NCI-H69 (cell line): Measurements from ENCODE around the gene PLXNB2.
A peak's percentile ranks its signal among the peaks of the same experiment; 100 is the strongest.

Experiments
- DNase-seq: peaks from one replicate; lab custom pipeline; 2025; lab: John Stamatoyannopoulos, UW

PLXNB2 gene

GRCh38 chr22:50264104-50264745, 43.2 kb downstream of the PLXNB2 start:
- DNase-seq: no peak

- DNase-seq: no peak
Measured at GRCh38 chr22:50262973-50263617, 44.4 kb downstream of the PLXNB2 start.

- peak; percentile 41 for DNase-seq
Measured at GRCh38 chr22:50262460-50262911, 45.0 kb downstream of the PLXNB2 start.

- DNase-seq: peak; percentile 90
Measured at GRCh38 chr22:50261615-50262459, 45.6 kb downstream of the PLXNB2 start, which contains the start of gene MAPK12. Gene MAPK12, minus strand, starts transcription at chr22:50261683. Its CDS starts 174 bp downstream, at chr22:50261509.

GRCh38 chr22:50260801-50261614, 46.4 kb downstream of the PLXNB2 start:
- peak; percentile 83 for DNase-seq

- peak; percentile 55 for DNase-seq
Measured at GRCh38 chr22:50260434-50260800, 47.0 kb downstream of the PLXNB2 start.

- no peak for DNase-seq
Measured at GRCh38 chr22:50259302-50259701, 48.1 kb downstream of the PLXNB2 start.

- DNase-seq: no peak
Measured at GRCh38 chr22:50258361-50259292, 48.8 kb downstream of the PLXNB2 start.

- no peak for DNase-seq
Measured at GRCh38 chr22:50257451-50258360, 49.7 kb downstream of the PLXNB2 start.

- DNase-seq: peak; percentile 35
Measured at GRCh38 chr22:50257041-50257440, 50.4 kb downstream of the PLXNB2 start.

GRCh38 chr22:50256258-50256862, 51.1 kb downstream of the PLXNB2 start:
- no peak for DNase-seq

- DNase-seq: no peak
Measured at GRCh38 chr22:50255607-50256006, 51.8 kb downstream of the PLXNB2 start.

- no peak for DNase-seq
Measured at GRCh38 chr22:50255099-50255498, 52.3 kb downstream of the PLXNB2 start.

GRCh38 chr22:50253941-50254340, 53.5 kb downstream of the PLXNB2 start:
- DNase-seq: no peak

- no peak for DNase-seq
Measured at GRCh38 chr22:50253046-50253915, 54.2 kb downstream of the PLXNB2 start.

GRCh38 chr22:50252082-50253045, 55.1 kb downstream of the PLXNB2 start:
- DNase-seq: peak; percentile 69

GRCh38 chr22:50251477-50252081, 55.9 kb downstream of the PLXNB2 start:
- DNase-seq: no peak
